Trophoblast cell (in vitro differentiated cells and primary cell): ENCODE results near the gene SMOC2.

Source experiments
- DNase-seq, 2 donors: peaks; one replicate each; pipeline ENCODE4 v3.0.0-alpha.2; 2016
- H2AFZ ChIP-seq: 2 replicates; pipeline ENCODE4 v1.6.1; 2013; ENCODE audit warnings: low read length, moderate library complexity, mild to moderate bottlenecking; ENCODE audit not compliant: insufficient read depth, poor library complexity
- H2AK5ac ChIP-seq: 2 replicates; pipeline ENCODE4 v1.6.1; 2013; ENCODE audit warnings: mild to moderate bottlenecking, low read length
- H2BK120ac ChIP-seq: 2 replicates; pipeline ENCODE4 v1.6.1; 2013; ENCODE audit warnings: low read length, mild to moderate bottlenecking, moderate library complexity; ENCODE audit not compliant: insufficient read depth, poor library complexity
- H2BK12ac ChIP-seq: 2 replicates; pipeline ENCODE4 v1.6.1; 2013; ENCODE audit warnings: mild to moderate bottlenecking, low read length, moderate library complexity
- H2BK5ac ChIP-seq: 2 replicates; pipeline ENCODE4 v1.6.1; 2013; ENCODE audit warnings: low read length, low read depth, moderate library complexity, mild to moderate bottlenecking; ENCODE audit not compliant: poor library complexity
- H3K14ac ChIP-seq: 2 replicates; pipeline ENCODE4 v1.6.1; 2013; ENCODE audit warnings: mild to moderate bottlenecking, low read length
- H3K18ac ChIP-seq: 2 replicates; pipeline ENCODE4 v1.6.1; 2013; ENCODE audit warnings: mild to moderate bottlenecking, low read length
- H3K23ac ChIP-seq: 2 replicates; pipeline ENCODE4 v1.6.1; 2013; ENCODE audit warnings: low read length
- H3K27ac ChIP-seq: 2 replicates; pipeline ENCODE4 v1.5.1; 2013; ENCODE audit warnings: low read depth, mild to moderate bottlenecking, inconsistent platforms, low read length, moderate library complexity
- H3K27me3 ChIP-seq: 2 replicates; pipeline ENCODE4 v1.6.1; 2013; ENCODE audit warnings: inconsistent platforms, mild to moderate bottlenecking, low read length, moderate library complexity; ENCODE audit not compliant: insufficient read depth
- H3K36me3 ChIP-seq, 2 experiments: 1 replicate in 1 of 2; 2 replicates in 1 of 2; pipeline ENCODE4 v1.6.1; 2013; ENCODE audit warnings: low read length in 2 of 2, mild to moderate bottlenecking in 2 of 2, moderate library complexity in 1 of 2; ENCODE audit not compliant: insufficient read depth in 2 of 2, control insufficient read depth in 1 of 2
- H3K4ac ChIP-seq: 2 replicates; pipeline ENCODE4 v1.6.1; 2013; ENCODE audit warnings: low read depth, mild to moderate bottlenecking, low read length, moderate library complexity
- H3K4me1 ChIP-seq, 2 experiments: 1 replicate in 1 of 2; 2 replicates in 1 of 2; pipeline ENCODE4 v1.6.1; 2013; ENCODE audit warnings: low read length in 2 of 2, mild to moderate bottlenecking in 2 of 2, moderate library complexity in 1 of 2; ENCODE audit not compliant: insufficient read depth in 2 of 2, control insufficient read depth in 1 of 2
- H3K4me2 ChIP-seq: 2 replicates; pipeline ENCODE4 v1.6.1; 2013; ENCODE audit warnings: inconsistent platforms, mild to moderate bottlenecking, low read length, moderate library complexity
- H3K4me3 ChIP-seq: 2 replicates; pipeline ENCODE4 v1.5.1; 2013; ENCODE audit warnings: mild to moderate bottlenecking, low read depth, low read length, inconsistent platforms
- H3K79me1 ChIP-seq: one replicate; pipeline ENCODE4 v1.6.1; 2013; ENCODE audit warnings: low read length
- H3K79me2 ChIP-seq: 2 replicates; pipeline ENCODE4 v1.6.1; 2013; ENCODE audit warnings: low read length, mild to moderate bottlenecking; ENCODE audit not compliant: control insufficient read depth, insufficient read depth, poor library complexity
- H3K9ac ChIP-seq: 2 replicates; pipeline ENCODE4 v1.6.1; 2013; ENCODE audit warnings: mild to moderate bottlenecking, low read length
- H3K9me3 ChIP-seq: 2 replicates; pipeline ENCODE4 v1.6.1; 2013; ENCODE audit warnings: low read depth, mild to moderate bottlenecking, control low read depth, inconsistent platforms, low read length; ENCODE audit not compliant: insufficient read depth
- H4K12ac ChIP-seq: 2 replicates; pipeline ENCODE4 v1.6.1; 2013; ENCODE audit warnings: low read depth, mild to moderate bottlenecking, low read length, moderate library complexity
- H4K8ac ChIP-seq: 2 replicates; pipeline ENCODE4 v1.6.1; 2013; ENCODE audit warnings: low read depth, mild to moderate bottlenecking, low read length, moderate library complexity
- H4K91ac ChIP-seq: one replicate; pipeline ENCODE4 v1.6.1; 2013; ENCODE audit warnings: low read depth, mild to moderate bottlenecking, low read length, moderate library complexity
- WGBS: extraction: QIAGEN DNeasy Blood & Tissue Kit; methylation state at CpG from one replicate; pipeline ENCODE4 v1.1.7; 2013; ENCODE audit warnings: missing lambda C conversion rate; ENCODE audit not compliant: insufficient read length, insufficient coverage; ENCODE audit errors: extremely low coverage; 5-methylcytosine and 5-hydroxymethylcytosine counted together

SMOC2 gene

GRCh38 chr6:168666170-168666569, 225.2 kb downstream of the SMOC2 start:
- Histone ChIP-seq H3K4me1 (peaks cover 20 to 23% of the 10 kb centered on the region in 2 experiments), H3K23ac (no peak overlapping the region), H4K91ac (no peak overlapping the region), H3K18ac (no peak overlapping the region), H2BK120ac (no peak overlapping the region), H3K4me2 (no peak overlapping the region), H3K79me1 (peaks cover 17% of the 10 kb centered on the region), H2BK5ac (no peak overlapping the region), H3K9me3 (no peaks in the 10 kb centered on the region), H2AFZ (no peak overlapping the region), H4K8ac (no peak overlapping the region), H3K4me3 (no peak overlapping the region), H3K79me2 (peaks cover 3% of the 10 kb centered on the region), H2AK5ac (no peak overlapping the region), H4K12ac (no peak overlapping the region), H3K14ac (no peak overlapping the region), H3K27ac (peak overlapping the region; percentile 67), H2BK12ac (no peak overlapping the region), H3K9ac (no peak overlapping the region), H3K36me3 (no peaks in the 10 kb centered on the region), H3K4ac (no peak overlapping the region), H3K27me3 (no peaks in the 10 kb centered on the region)
- DNase-seq, result no peak
- WGBS, result no CpG with 5 or more reads among the region's 3 CpGs

- Histone ChIP-seq H3K79me2 (peaks cover 3% of the 10 kb centered on the region), H3K4me1 (peaks cover 26 to 30% of the 10 kb centered on the region in 2 experiments), H3K36me3 (no peaks in the 10 kb centered on the region), H4K8ac (peak overlapping the region; percentile 62), H2BK5ac (peak overlapping the region; percentile 85), H4K91ac (peak overlapping the region; percentile 79), H3K18ac (peak overlapping the region; percentile 65), H3K79me1 (peaks cover 22% of the 10 kb centered on the region), H3K14ac (peak overlapping the region; percentile 67), H3K9ac (no peak overlapping the region), H3K27ac (peak overlapping the region; percentile 67), H3K4ac (peak overlapping the region; percentile 30), H3K4me2 (no peak overlapping the region), H4K12ac (peak overlapping the region; percentile 28), H3K27me3 (no peaks in the 10 kb centered on the region), H2AK5ac (peak overlapping the region; percentile 96), H2AFZ (peak overlapping the region; percentile 11), H3K4me3 (no peak overlapping the region), H2BK12ac (peak overlapping the region; percentile 98), H3K23ac (no peak overlapping the region), H3K9me3 (no peaks in the 10 kb centered on the region), H2BK120ac (peak overlapping the region; percentile 40)
- DNase-seq, result peak in 1 of 2 donors; percentile 7
- WGBS, result no CpG with 5 or more reads among the region's 18 CpGs
Observed at GRCh38 chr6:168666699-168667427, 225.9 kb downstream of the SMOC2 start.

GRCh38 chr6:168667428-168667805, 226.4 kb downstream of the SMOC2 start:
- Histone ChIP-seq H4K91ac (peak overlapping the region; percentile 79), H2AK5ac (peak overlapping the region; percentile 96), H3K79me1 (peaks cover 22% of the 10 kb centered on the region), H3K79me2 (peaks cover 3% of the 10 kb centered on the region), H3K14ac (peak overlapping the region; percentile 67), H3K4me3 (no peak overlapping the region), H3K18ac (peak overlapping the region; percentile 65), H4K8ac (peak overlapping the region; percentile 62), H3K4me2 (no peak overlapping the region), H3K9me3 (no peaks in the 10 kb centered on the region), H3K36me3 (no peaks in the 10 kb centered on the region), H3K4ac (peak overlapping the region; percentile 30), H2BK5ac (peak overlapping the region; percentile 85), H4K12ac (peak overlapping the region; percentile 28), H3K23ac (no peak overlapping the region), H2BK12ac (peak overlapping the region; percentile 98), H3K27ac (peak overlapping the region; percentile 67), H3K27me3 (no peaks in the 10 kb centered on the region), H2AFZ (no peak overlapping the region), H2BK120ac (peak overlapping the region; percentile 40), H3K9ac (no peak overlapping the region), H3K4me1 (peaks cover 26 to 30% of the 10 kb centered on the region in 2 experiments)
- DNase-seq, result no peak
- no CpG with 5 or more reads among the region's 7 CpGs for WGBS

DNA sequence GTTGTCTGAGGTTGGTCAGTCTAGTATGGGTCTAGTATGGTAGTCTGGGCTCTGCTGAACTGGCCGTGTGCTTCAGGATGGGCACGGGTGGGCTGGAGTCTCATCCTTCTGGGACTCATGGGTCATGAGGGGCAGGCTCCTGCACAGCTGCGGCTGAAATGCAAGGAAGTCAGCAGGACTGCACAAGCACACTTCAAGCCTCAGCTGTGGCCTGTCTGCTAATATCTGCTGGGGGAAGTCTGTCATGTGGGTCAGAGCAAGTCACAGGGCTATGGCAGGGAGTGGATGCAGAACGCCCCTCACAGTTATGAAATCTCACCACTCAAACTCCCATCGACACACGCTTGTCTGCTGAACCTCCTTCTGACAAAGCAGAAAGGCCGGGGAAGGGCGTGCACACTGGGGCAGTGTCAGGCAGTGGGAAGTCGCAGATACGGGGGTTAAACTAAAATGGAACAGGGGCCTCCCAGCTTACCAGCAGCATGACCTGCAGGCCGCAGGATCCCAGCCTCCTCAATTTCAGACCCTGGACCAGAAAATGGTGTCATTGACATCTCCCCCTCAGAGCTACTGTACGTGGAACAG, 229.5 kb downstream of the SMOC2 start:
- Histone ChIP-seq H3K9ac (no peak overlapping the region), H3K23ac (no peak overlapping the region), H4K8ac (no peak overlapping the region), H2BK120ac (peak overlapping the region; percentile 7), H4K12ac (no peak overlapping the region), H3K9me3 (no peaks in the 10 kb centered on the region), H3K18ac (no peak overlapping the region), H2AFZ (no peak overlapping the region), H3K36me3 (no peaks in the 10 kb centered on the region), H2BK12ac (peak overlapping the region; percentile 43), H2AK5ac (peak overlapping the region; percentile 3), H3K27ac (no peak overlapping the region), H3K4me1 (peaks cover 30 to 32% of the 10 kb centered on the region in 2 experiments), H3K4ac (no peak overlapping the region), H3K4me3 (no peak overlapping the region), H3K79me2 (peaks cover 5% of the 10 kb centered on the region), H4K91ac (peak overlapping the region; percentile 63), H3K27me3 (no peaks in the 10 kb centered on the region), H3K79me1 (peaks cover 31% of the 10 kb centered on the region), H2BK5ac (no peak overlapping the region), H3K14ac (no peak overlapping the region), H3K4me2 (no peak overlapping the region)
- no peak for DNase-seq
- no CpG with 5 or more reads among the region's 12 CpGs for WGBS
